ENCODE results near the gene SNX9. TPM values are rescaled to one million over a fixed set of nuclear protein-coding genes. Genes with fewer than 3 reads are reported as not detected.

SNX9 gene
- total RNA-seq, 1 donor from 2014 or later = 68.6 TPM

- Mint-ChIP-seq H3K27ac (ENCODE audit: unreplicated experiment) (no peak overlapping the region), H3K9me3 (ENCODE audit: unreplicated experiment) (no peaks in the 10 kb centered on the region), H3K4me3 (ENCODE audit: unreplicated experiment) (peak overlapping the region; percentile 25), H3K27me3 (ENCODE audit: unreplicated experiment) (no peaks in the 10 kb centered on the region), H3K36me3 (ENCODE audit: low read depth, unreplicated experiment) (peaks cover 4% of the 10 kb centered on the region), H3K4me1 (ENCODE audit: unreplicated experiment) (peaks cover 29% of the 10 kb centered on the region)
- DNase-seq (ENCODE audit: low spot score) = no peak
- no peak for TF ChIP-seq CTCF (IDR thresholded peaks at IDR 0.05; ENCODE audit: unreplicated experiment)
Observed at GRCh38 chr6:157990321-157991066, 167.4 kb downstream of the SNX9 start.

- TF ChIP-seq CTCF (IDR thresholded peaks at IDR 0.05; ENCODE audit: unreplicated experiment) = no peak
- DNase-seq (ENCODE audit: low spot score) = no peak
- H3K27ac Mint-ChIP-seq (ENCODE audit: unreplicated experiment) = no peak overlapping the region
- H3K9me3 Mint-ChIP-seq (ENCODE audit: unreplicated experiment) = no peaks in the 10 kb centered on the region
- H3K27me3 Mint-ChIP-seq (ENCODE audit: unreplicated experiment) = peaks cover under 1% of the 10 kb centered on the region
- H3K4me3 Mint-ChIP-seq (ENCODE audit: unreplicated experiment) = no peak overlapping the region
- peaks cover 32% of the 10 kb centered on the region for H3K4me1 Mint-ChIP-seq (ENCODE audit: unreplicated experiment)
- H3K36me3 Mint-ChIP-seq (ENCODE audit: low read depth, unreplicated experiment) = peaks cover 4% of the 10 kb centered on the region
Observed at GRCh38 chr6:157991067-157991432, 168.0 kb downstream of the SNX9 start.

- H3K4me1 Mint-ChIP-seq (ENCODE audit: unreplicated experiment) = peaks cover 46% of the 10 kb centered on the region
Observed at GRCh38 chr6:157993076-157993475, 170.0 kb downstream of the SNX9 start.

GRCh38 chr6:157994125-157994795 is 171.2 kb downstream of the SNX9 start:
- Mint-ChIP-seq H3K27ac (ENCODE audit: unreplicated experiment) (no peak overlapping the region), H3K4me1 (ENCODE audit: unreplicated experiment) (peaks cover 42% of the 10 kb centered on the region), H3K36me3 (ENCODE audit: low read depth, unreplicated experiment) (peaks cover 13% of the 10 kb centered on the region), H3K9me3 (ENCODE audit: unreplicated experiment) (no peaks in the 10 kb centered on the region), H3K27me3 (ENCODE audit: unreplicated experiment) (peaks cover 2% of the 10 kb centered on the region), H3K4me3 (ENCODE audit: unreplicated experiment) (no peak overlapping the region)
- TF ChIP-seq CTCF (IDR thresholded peaks at IDR 0.05; ENCODE audit: unreplicated experiment) = no peak
- DNase-seq (ENCODE audit: low spot score) = no peak

More at GRCh38 chr6:157993076-157993475, 170.0 kb downstream of the SNX9 start:
- H3K27me3 Mint-ChIP-seq (ENCODE audit: unreplicated experiment) = peaks cover 2% of the 10 kb centered on the region
- DNase-seq (ENCODE audit: low spot score) = no peak
- no peak overlapping the region for H3K4me3 Mint-ChIP-seq (ENCODE audit: unreplicated experiment)
- no peak for TF ChIP-seq CTCF (IDR thresholded peaks at IDR 0.05; ENCODE audit: unreplicated experiment)
- no peaks in the 10 kb centered on the region for H3K9me3 Mint-ChIP-seq (ENCODE audit: unreplicated experiment)
- peaks cover 9% of the 10 kb centered on the region for H3K36me3 Mint-ChIP-seq (ENCODE audit: low read depth, unreplicated experiment)
- no peak overlapping the region for H3K27ac Mint-ChIP-seq (ENCODE audit: unreplicated experiment)

Other genes with a start within 250 kb of the SNX9 start
- 33.7 TPM for gene SYNJ2, start 158.6 kb downstream of the SNX9 start, total RNA-seq (ENCODE audit: unreplicated experiment)

Data from endothelial cell (in vitro differentiated cells).